CD4-positive, alpha-beta T cell treated with Interleukin-15 for 4 hours (primary cell): Measurements from ENCODE around the gene HMGN3.
"Not testable (repeated sequence)": the region's sequence is repeated elsewhere in the genome, so short reads cannot be mapped to it uniquely, and the experiment has no call there.

Experiments
- DNase-seq: peaks from one replicate; pipeline ENCODE4 v3.0.0-alpha.2; 2020; ENCODE audit warnings: low spot score

The HMGN3 gene

GRCh38 chr6:79234150-79235022 is at the start of gene HMGN3:
TSS of gene HMGN3 (minus strand) at chr6:79234682.
- DNase-seq, result peak; percentile 92

- no peak for DNase-seq
Measured at GRCh38 chr6:79280756-79281155, 46.3 kb upstream of the HMGN3 start.

- no peak for DNase-seq
Measured at GRCh38 chr6:79277109-79277508, 42.6 kb upstream of the HMGN3 start.

GRCh38 chr6:79269877-79270276 is 35.4 kb upstream of the HMGN3 start:
- no peak for DNase-seq

GRCh38 chr6:79267128-79267527 is 32.6 kb upstream of the HMGN3 start:
- DNase-seq, result no peak

GRCh38 chr6:79266051-79266450 is 31.6 kb upstream of the HMGN3 start:
- no peak for DNase-seq

- no peak for DNase-seq
Measured at GRCh38 chr6:79263359-79263758, 28.9 kb upstream of the HMGN3 start.

- DNase-seq, result no peak
Measured at GRCh38 chr6:79261666-79262065, 27.2 kb upstream of the HMGN3 start.

GRCh38 chr6:79260772-79261171 is 26.3 kb upstream of the HMGN3 start:
- no peak for DNase-seq

- DNase-seq, result no peak
Measured at GRCh38 chr6:79257381-79258205, 23.1 kb upstream of the HMGN3 start.

GRCh38 chr6:79256770-79257169 is 22.3 kb upstream of the HMGN3 start:
- not testable (repeated sequence) for DNase-seq

- DNase-seq, result not testable (repeated sequence)
Measured at GRCh38 chr6:79255086-79255485, 20.6 kb upstream of the HMGN3 start.

GRCh38 chr6:79250559-79250958 is 16.1 kb upstream of the HMGN3 start:
- DNase-seq, result no peak

GRCh38 chr6:79250107-79250514 is 15.6 kb upstream of the HMGN3 start:
- no peak for DNase-seq

GRCh38 chr6:79249136-79249535 is 14.7 kb upstream of the HMGN3 start:
- no peak for DNase-seq

GRCh38 chr6:79246891-79247290 is 12.4 kb upstream of the HMGN3 start:
- no peak for DNase-seq

GRCh38 chr6:79241228-79241627 is 6.7 kb upstream of the HMGN3 start:
- no peak for DNase-seq

GRCh38 chr6:79240509-79240908 is 6.0 kb upstream of the HMGN3 start:
- DNase-seq, result no peak

- DNase-seq, result no peak
Measured at GRCh38 chr6:79239536-79240168, 5.2 kb upstream of the HMGN3 start.

GRCh38 chr6:79238919-79239318 is 4.4 kb upstream of the HMGN3 start:
- DNase-seq, result no peak

- DNase-seq, result no peak
Measured at GRCh38 chr6:79236711-79237110, 2.2 kb upstream of the HMGN3 start.

GRCh38 chr6:79233611-79234149 is 802 bp downstream of the HMGN3 start:
- DNase-seq, result peak; percentile 62
